HG03196 (cell line): ENCODE results near the gene TMEM11.
"Not testable (repeated sequence)": the region's sequence is repeated elsewhere in the genome, so short reads cannot be mapped to it uniquely, and the experiment has no call there.

Source experiments
- ATAC-seq: cut with Tn5 transposase; IDR thresholded peaks from one replicate; pipeline ENCODE4 v1.9.1; 2021; ENCODE audit not compliant: unreplicated experiment

TMEM11 gene

GRCh38 chr17:21242780-21243515 lies 29.0 kb upstream of the TMEM11 start:
- no peak for ATAC-seq

DNA sequence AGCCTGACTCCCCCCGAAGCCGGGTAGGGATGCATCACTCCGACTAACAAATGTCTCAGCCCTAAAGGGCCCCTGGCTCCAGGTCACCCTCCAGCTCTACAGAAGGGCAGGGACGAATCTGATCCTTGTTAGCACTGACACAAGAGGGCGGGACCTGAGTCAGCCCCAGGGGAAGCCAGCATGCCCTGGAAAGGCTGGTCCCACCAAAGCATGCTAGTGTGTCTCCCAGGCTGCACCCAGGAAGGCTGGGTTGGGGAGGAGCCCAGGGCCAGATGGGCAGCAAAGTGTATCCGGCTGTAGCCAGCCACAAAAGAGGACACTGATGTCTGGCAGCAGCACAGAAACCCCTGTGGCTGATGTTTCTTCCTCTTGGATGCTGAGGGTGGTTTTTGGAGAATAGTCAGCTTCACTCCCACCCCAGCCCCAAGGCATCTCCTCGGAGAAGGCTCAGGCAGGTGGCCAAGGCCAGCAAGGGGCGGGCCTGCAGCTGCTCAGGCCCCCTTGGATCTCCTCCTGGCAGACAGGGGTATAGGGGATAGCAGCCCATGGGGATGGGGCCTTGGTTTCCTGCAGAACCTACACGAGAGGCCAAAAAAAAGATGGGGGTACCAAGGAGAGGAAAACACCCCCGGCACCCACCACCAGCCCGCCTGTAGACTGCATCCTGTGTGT lies 28.2 kb upstream of the TMEM11 start:
- ATAC-seq: no peak

GRCh38 chr17:21241564-21241963 lies 27.6 kb upstream of the TMEM11 start:
- ATAC-seq: no peak

DNA sequence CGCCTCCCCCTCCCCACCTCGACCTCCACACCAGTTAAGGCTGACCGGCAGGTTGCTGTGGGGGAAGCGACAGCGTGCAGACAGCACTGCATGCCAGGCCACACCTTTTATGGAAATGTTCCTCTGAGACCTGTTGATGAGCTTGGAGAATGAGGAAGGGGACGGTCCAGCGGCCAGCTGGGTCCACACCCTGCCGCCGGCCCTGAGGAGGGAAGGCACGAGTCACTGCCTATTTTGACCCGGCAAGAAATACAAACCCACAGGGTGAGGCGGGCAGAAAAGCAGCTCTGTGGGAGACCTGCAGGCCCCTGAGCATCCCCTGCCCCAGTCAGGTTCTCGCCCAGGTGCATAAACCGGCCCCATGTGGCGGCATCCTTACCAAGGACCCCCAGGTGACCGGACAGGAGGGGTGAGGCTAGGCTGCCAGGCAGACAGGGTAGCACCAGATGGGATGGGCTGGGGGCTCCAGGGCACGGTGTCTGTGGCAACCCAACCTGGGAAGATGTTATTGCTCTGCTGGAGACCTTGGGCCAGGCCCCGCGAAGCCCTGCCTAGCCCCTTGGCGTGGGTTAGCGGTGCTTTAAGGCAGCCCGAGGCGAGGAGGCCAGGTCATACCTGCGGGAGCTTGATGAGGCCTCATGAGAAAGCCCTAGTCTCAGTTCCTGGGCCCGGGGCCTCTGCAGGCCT lies 26.6 kb upstream of the TMEM11 start:
- no peak for ATAC-seq

DNA sequence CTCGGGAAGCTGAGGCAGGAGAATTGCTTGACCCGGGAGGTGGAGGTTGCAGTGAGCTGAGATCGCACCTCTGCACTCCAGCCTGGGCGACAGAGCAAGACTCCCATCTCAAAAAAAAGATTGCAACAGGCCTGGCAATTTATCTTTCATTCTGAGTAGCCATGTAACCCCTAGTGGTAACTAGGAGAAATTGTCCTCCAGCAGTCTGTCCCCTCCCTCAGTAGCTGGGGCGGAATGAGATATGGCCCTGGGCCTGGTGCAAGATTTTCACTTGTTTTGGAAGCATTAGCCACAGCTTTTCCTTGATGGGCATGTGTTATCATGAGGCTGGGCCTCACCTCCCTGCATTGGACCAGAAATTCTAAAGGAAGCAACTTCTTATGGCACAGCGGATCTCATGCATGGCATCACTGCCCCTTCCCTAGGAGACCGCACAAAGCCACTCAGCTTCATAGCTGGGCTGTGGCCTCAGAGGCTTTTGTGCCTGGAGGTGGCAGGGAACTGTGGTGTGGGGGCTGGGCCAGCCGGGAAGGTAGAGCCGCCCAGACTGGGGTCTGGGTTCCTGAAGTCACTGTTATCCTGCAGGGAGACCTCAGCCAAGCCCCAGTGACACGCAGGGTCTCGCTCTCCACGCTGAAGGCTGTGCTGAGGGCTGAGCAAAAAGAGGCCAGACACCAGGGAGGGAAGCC lies 25.9 kb upstream of the TMEM11 start:
- ATAC-seq: no peak

DNA sequence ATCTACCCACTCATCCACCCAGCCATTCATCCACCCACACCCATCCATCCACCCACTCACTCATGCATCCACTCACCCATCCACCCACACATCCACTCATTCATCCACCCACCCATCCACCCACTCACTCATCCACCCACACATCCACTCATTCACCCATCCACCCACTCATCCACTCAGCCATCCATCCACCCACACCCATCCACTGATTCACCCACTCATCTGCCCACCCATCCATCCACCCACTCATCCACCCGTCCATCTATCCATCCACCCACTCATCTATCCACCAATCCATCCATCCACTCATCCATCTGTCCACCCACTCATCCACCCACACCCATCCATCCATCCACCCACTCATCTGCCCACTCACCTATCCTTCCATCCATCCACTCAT lies 22.0 kb upstream of the TMEM11 start:
- ATAC-seq: no peak

DNA sequence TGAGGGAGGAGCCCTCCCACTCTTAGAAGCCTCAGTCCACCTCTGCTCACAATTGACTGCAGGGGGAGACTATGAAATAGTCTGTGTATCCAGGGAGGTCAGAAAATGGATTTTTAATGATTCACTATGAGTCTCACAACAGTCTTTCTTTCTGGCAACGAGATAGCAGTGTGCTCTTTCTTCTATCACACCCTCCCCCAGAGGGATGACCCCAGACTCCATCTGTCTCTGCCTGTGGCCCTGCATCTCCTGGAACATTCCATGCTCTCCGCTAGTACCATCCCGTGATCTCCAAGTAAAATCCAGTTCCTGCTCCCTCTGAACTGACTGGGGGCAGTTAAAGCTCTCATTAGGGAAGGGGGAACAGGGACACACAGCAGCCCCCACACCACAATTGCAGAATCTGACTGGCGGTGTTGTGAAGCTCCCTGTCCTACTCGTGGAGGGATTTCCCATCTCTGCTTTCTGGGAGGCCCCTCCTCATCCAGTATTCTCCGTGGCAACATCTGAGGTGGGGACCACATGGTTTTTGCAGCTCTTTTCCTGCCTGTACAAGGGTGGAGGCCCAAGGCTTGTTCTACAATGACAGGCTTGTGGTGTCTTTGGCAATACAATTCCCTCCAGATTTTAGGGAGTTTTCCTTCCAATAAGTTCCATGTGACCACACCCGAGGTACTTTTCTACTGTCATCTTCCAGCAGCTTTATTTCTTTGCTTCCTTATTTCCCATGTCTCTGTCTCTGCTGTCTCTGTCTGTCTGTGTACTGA lies 19.8 kb upstream of the TMEM11 start:
- ATAC-seq: no peak

- ATAC-seq: no peak
Measured at GRCh38 chr17:21232033-21232749, 18.2 kb upstream of the TMEM11 start.

DNA sequence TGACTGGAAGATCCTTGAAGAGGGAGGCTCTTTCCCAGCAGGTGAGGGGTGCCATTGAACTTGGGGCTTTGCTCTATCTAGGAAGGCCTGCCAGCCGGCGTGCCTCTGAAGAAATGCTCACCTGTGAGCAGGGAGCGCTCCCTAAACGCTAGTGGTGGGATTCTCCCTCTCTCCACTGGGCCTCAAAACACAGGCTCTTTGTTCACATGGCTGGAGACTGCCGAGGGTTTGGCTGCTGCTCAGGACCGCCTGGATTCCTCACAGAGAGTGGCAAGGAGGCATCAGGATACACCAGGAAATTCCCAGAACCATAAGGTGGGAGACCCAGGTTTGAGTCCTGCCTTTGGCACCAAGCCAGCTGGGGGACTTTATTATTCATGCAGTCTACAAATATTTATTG lies 17.6 kb upstream of the TMEM11 start:
- no peak for ATAC-seq

- ATAC-seq: no peak
Measured at GRCh38 chr17:21228845-21229244, 14.9 kb upstream of the TMEM11 start.

DNA sequence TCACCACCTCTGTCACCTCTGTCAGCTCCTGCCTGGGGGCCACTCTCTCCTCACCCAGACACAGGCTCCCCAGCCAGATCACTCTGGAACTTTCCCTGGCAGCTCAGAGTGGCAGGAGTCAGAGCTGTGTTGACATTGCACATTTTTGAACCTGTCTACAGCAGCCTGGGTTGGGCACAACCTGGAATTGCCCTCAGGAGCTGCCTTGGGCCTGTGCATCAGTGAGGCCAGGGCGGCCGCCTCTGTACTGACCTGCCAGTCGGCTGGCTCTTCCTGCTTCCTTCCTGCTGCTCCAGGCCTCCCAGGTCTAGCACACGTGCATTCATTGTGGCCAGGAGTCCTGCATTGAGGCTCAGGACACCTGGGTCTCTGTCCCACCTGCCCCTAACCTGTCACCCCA lies 14.2 kb upstream of the TMEM11 start:
- ATAC-seq: no peak

DNA sequence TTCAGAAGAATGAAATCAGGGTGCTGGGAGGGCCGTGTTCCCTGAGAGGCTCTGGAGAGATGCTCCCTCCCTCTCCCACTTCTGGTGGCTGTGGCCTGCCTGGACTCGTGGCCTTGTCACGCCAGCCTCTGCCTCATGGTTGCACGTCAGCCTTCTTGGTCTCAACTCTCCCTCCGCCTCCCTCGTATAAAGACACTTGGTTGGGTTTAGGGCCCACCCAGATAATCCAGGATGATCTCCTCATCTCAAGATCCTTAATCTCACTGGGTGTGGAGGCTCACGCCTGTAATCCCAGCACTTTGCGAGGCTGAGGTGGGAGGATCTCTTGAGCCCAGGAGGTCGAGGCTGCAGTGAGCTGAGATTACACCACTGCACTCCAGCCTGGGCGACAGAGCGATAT lies 13.3 kb upstream of the TMEM11 start:
- ATAC-seq: not testable (repeated sequence)

GRCh38 chr17:21223086-21223485 lies 9.1 kb upstream of the TMEM11 start:
- no peak for ATAC-seq

- ATAC-seq: no peak
Measured at GRCh38 chr17:21218831-21219380, 4.9 kb upstream of the TMEM11 start.

DNA sequence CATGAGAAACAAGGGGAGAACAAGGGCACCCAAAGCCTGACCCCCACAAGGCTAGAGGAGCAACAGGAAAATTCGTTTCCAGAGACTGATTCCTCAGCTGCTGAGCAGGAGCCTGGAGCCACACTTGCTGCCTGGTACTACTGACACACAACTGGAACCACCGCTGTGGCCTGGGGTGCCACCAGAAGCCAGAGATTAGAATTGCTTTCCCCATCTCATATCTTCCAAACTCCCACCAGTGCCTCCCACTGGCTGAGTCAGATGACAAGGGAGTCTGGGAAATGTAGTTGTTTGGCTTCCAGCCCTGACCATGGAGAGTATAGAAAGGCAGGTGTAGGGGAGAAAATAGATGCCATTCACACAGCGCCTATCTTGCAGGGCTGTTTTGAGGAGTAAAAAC lies 4.1 kb upstream of the TMEM11 start:
- no peak for ATAC-seq

GRCh38 chr17:21217346-21217745 lies 3.4 kb upstream of the TMEM11 start:
- no peak for ATAC-seq

- ATAC-seq: no peak
Measured at GRCh38 chr17:21215935-21216334, 2.0 kb upstream of the TMEM11 start.

DNA sequence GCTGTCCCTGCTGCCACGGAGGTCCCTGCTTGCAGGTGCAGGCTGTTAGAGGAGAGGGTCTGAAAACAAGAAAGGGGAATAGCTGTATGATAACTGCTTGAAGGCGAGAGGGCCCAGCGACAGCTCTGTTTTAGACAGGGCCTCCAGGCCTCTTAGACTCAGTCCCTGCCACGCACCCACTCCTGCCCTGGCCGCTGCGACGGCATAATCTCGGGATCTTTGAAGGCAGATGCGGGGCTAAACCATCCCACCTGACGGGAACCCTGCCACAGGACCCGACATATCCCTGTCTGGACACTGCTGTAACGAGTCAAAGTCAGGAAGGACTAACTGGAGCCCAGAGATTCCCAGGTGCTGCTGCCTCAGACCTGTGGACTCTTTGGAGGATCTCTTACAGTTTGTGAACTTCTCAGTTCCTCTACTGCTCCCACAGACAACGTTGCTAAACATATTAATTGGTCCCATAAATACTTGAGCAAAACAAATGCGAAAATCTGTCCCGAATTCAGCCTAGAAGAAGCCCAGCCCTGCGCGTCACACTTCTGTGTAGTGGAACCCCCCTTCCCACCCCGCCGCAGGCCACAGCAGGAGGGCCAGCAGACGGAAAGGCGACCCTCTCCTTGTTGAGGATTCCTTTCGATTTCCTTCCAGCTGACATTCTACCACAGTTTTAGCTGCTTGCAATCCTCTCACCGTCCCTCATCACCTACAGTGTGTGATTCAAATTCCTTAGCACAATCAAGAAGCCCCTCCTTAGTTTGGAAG lies 998 bp upstream of the TMEM11 start:
- ATAC-seq: peak; percentile 4

- peak; percentile 12 for ATAC-seq
Measured at GRCh38 chr17:21213638-21214014, 335 bp downstream of the TMEM11 start.
